WERI-Rb-1 (cell line): ENCODE measurements around the gene CDC27.
"Not testable (repeated sequence)": the region's sequence is repeated elsewhere in the genome, so short reads cannot be mapped to it uniquely, and the experiment has no call there.

Experiments
- DNase-seq: peaks from one replicate; pipeline ENCODE4 v3.0.0-alpha.2; 2020
- H3K27ac ChIP-seq: fragments of 250-450 bp; sonication (Bioruptor Pico); 2 replicates; pipeline ENCODE4 v1.5.1; 2020; ENCODE audit warnings: mild to moderate bottlenecking, moderate library complexity
- H3K27me3 ChIP-seq: fragments of 250-450 bp; sonication (Bioruptor Pico); 2 replicates; pipeline ENCODE4 v1.5.1; 2021; ENCODE audit warnings: mild to moderate bottlenecking, low read depth, moderate library complexity; ENCODE audit not compliant: insufficient read depth, severe bottlenecking
- H3K36me3 ChIP-seq: fragments of 250-450 bp; sonication (Bioruptor Pico); 2 replicates; pipeline ENCODE4 v1.5.1; 2020; ENCODE audit warnings: mild to moderate bottlenecking, moderate library complexity
- H3K4me3 ChIP-seq: 2 replicates; pipeline ENCODE4 v1.5.1; 2011; ENCODE audit warnings: low read depth, mild to moderate bottlenecking, control low read depth, low read length
- H3K9me3 ChIP-seq: fragments of 250-450 bp; sonication (Bioruptor Pico); 2 replicates; pipeline ENCODE4 v1.5.1; 2021; ENCODE audit warnings: mild to moderate bottlenecking, moderate library complexity; ENCODE audit not compliant: severe bottlenecking
- CTCF ChIP-seq: IDR thresholded peaks from 2 replicates; pipeline ENCODE4 v1.5.1; 2011; ENCODE audit warnings: low read depth, mild to moderate bottlenecking, control low read depth, inconsistent platforms, low read length

The CDC27 gene

GRCh38 chr17:47087093-47087492, 102.0 kb downstream of the CDC27 start:
- no peaks in the 10 kb centered on the region for H3K9me3 ChIP-seq
- H3K27ac ChIP-seq, result no peak overlapping the region
- no peak overlapping the region for H3K4me3 ChIP-seq
- TF ChIP-seq CTCF, result no peak
- no peaks in the 10 kb centered on the region for H3K36me3 ChIP-seq
- DNase-seq, result no peak
- H3K27me3 ChIP-seq, result no peaks in the 10 kb centered on the region

- Histone ChIP-seq H3K27me3 (no peaks in the 10 kb centered on the region), H3K36me3 (peaks cover 4% of the 10 kb centered on the region; the same call in 1 of the 2 replicates), H3K4me3 (no peak overlapping the region), H3K9me3 (no peaks in the 10 kb centered on the region), H3K27ac (no peak overlapping the region)
- no peak for DNase-seq
- no peak for TF ChIP-seq CTCF
Measured at GRCh38 chr17:47085736-47086135, 103.4 kb downstream of the CDC27 start.

GRCh38 chr17:47078801-47079200, 110.3 kb downstream of the CDC27 start:
- TF ChIP-seq CTCF, result no peak
- H3K27me3 ChIP-seq, result no peaks in the 10 kb centered on the region
- H3K9me3 ChIP-seq, result no peaks in the 10 kb centered on the region
- no peak for DNase-seq
- no peak overlapping the region for H3K27ac ChIP-seq
- H3K36me3 ChIP-seq, result peaks cover 4% of the 10 kb centered on the region; the same call in 1 of the 2 replicates
- H3K4me3 ChIP-seq, result no peak overlapping the region

- DNase-seq, result no peak
- H3K27me3 ChIP-seq, result no peaks in the 10 kb centered on the region
- H3K27ac ChIP-seq, result no peak overlapping the region
- no peak for TF ChIP-seq CTCF
- no peaks in the 10 kb centered on the region for H3K9me3 ChIP-seq
- no peak overlapping the region for H3K4me3 ChIP-seq
- peaks cover 4% of the 10 kb centered on the region; the same call in 1 of the 2 replicates for H3K36me3 ChIP-seq
Measured at GRCh38 chr17:47077576-47077975, 111.5 kb downstream of the CDC27 start.

GRCh38 chr17:47076171-47076570, 112.9 kb downstream of the CDC27 start:
- TF ChIP-seq CTCF, result no peak
- H3K36me3 ChIP-seq, result no peaks in the 10 kb centered on the region
- DNase-seq, result no peak
- no peaks in the 10 kb centered on the region for H3K9me3 ChIP-seq
- no peak overlapping the region for H3K4me3 ChIP-seq
- H3K27ac ChIP-seq, result no peak overlapping the region
- no peaks in the 10 kb centered on the region for H3K27me3 ChIP-seq

GRCh38 chr17:47074361-47074760, 114.7 kb downstream of the CDC27 start:
- not testable (repeated sequence) for DNase-seq, H3K4me3 ChIP-seq, H3K27ac ChIP-seq, H3K36me3 ChIP-seq, H3K27me3 ChIP-seq, H3K9me3 ChIP-seq

- H3K27me3 ChIP-seq, H3K36me3 ChIP-seq, H3K27ac ChIP-seq, H3K4me3 ChIP-seq, DNase-seq, H3K9me3 ChIP-seq: not testable (repeated sequence)
Measured at GRCh38 chr17:47073629-47074028, 115.5 kb downstream of the CDC27 start.
